KMS-11 (cell line): ENCODE measurements around the gene GAPT.

Experiments used
- H2AFZ ChIP-seq: fragments of 200-600 bp; sonication (generic); 2 replicates; pipeline ENCODE4 v1.6.1; 2016; ENCODE audit warnings: antibody characterized with exemption, mixed run types, low read depth
- H3K27ac ChIP-seq: fragments of 200-600 bp; sonication (generic); 2 replicates; pipeline ENCODE4 v1.6.1; 2016; ENCODE audit warnings: mild to moderate bottlenecking, mixed run types
- H3K27me3 ChIP-seq: fragments of 200-600 bp; sonication (generic); 2 replicates; pipeline ENCODE4 v1.6.1; 2017; ENCODE audit warnings: mild to moderate bottlenecking, low read depth, mixed run types, moderate library complexity; ENCODE audit not compliant: insufficient read depth
- H3K36me3 ChIP-seq: fragments of 200-600 bp; sonication (generic); 2 replicates; pipeline ENCODE4 v1.6.1; 2017; ENCODE audit warnings: mild to moderate bottlenecking, mixed run types; ENCODE audit not compliant: insufficient read depth
- H3K4me1 ChIP-seq: fragments of 200-600 bp; sonication (generic); 2 replicates; pipeline ENCODE4 v1.6.1; 2016; ENCODE audit warnings: mild to moderate bottlenecking, low read depth, mixed run types; ENCODE audit not compliant: poor library complexity, severe bottlenecking
- H3K4me2 ChIP-seq: fragments of 200-600 bp; sonication (generic); 2 replicates; pipeline ENCODE4 v1.7.0; 2016; ENCODE audit warnings: mild to moderate bottlenecking, mixed run types
- H3K4me3 ChIP-seq: fragments of 200-600 bp; sonication (generic); IDR thresholded peaks from 2 replicates; pipeline ENCODE4 v1.6.1; 2017; ENCODE audit warnings: low read depth, low read length, mixed read lengths; ENCODE audit not compliant: insufficient read depth
- H3K79me2 ChIP-seq: fragments of 200-600 bp; sonication (generic); 2 replicates; pipeline ENCODE4 v1.6.1; 2016; ENCODE audit warnings: low read depth, mixed run types; ENCODE audit not compliant: insufficient read depth
- H3K9ac ChIP-seq: fragments of 200-600 bp; sonication (generic); 2 replicates; pipeline ENCODE4 v1.6.1; 2016; ENCODE audit warnings: mild to moderate bottlenecking, mixed run types
- H4K20me1 ChIP-seq: fragments of 200-600 bp; sonication (generic); 2 replicates; pipeline ENCODE4 v1.6.1; 2016; ENCODE audit warnings: mild to moderate bottlenecking, mixed run types; ENCODE audit not compliant: insufficient read depth
- CTCF ChIP-seq: fragments of 200-600 bp; sonication (generic); conservative IDR thresholded peaks from 2 replicates; pipeline ENCODE4 v1.6.1; 2017; ENCODE audit warnings: low read depth, mild to moderate bottlenecking, antibody characterized with exemption, low read length, moderate library complexity, mixed read lengths

Gene GAPT

GRCh38 chr5:58450018-58450417, 41.2 kb upstream of the GAPT start:
- no peaks in the 10 kb centered on the region; the same call in 1 of the 2 replicates for H4K20me1 ChIP-seq
- no peaks in the 10 kb centered on the region for H3K27me3 ChIP-seq
- H3K79me2 ChIP-seq: no peaks in the 10 kb centered on the region
- H3K4me1 ChIP-seq: no peaks in the 10 kb centered on the region
- TF ChIP-seq CTCF: no peak
- no peak overlapping the region for H3K4me2 ChIP-seq
- H3K4me3 ChIP-seq: no peak overlapping the region
- H2AFZ ChIP-seq: no peak overlapping the region
- no peak overlapping the region for H3K27ac ChIP-seq
- no peak overlapping the region for H3K9ac ChIP-seq
- no peaks in the 10 kb centered on the region for H3K36me3 ChIP-seq

DNA sequence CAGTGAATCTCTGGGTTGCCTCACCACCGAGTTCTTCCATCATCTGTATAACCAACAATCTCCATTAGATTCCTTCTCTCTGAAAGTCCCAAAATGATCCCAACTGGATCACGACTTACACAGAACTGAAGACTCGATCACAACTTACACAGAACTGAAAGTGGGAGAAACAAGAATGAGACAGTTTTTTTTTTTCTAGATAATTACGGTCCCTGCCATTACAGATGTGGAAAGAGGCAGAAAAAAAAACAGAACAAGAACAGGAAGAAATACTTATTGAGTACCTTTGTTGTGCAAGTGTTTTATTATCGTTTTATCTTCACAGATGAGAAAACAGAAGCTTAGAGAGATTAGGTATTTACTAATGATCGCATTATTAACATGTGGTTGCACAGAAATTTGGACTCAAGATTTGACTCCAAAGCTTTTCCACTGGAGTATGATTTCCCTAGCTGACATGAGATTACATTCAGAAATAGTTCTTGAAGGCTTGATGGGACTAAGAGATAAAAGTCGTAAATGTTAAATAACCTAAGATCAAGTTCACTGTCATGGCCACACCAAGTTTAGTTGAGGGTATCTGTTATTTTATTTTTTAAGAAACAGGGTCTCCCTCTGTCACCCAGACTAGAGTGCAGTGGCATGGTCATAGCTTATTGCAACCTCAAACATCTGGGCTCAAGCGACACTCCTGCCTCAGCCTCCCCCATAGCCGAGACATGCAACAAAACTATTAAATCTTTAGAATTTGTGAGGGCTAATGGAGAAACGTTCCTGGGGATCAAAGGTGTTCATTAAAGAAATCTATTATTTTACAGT, 40.2 kb upstream of the GAPT start:
- H3K36me3 ChIP-seq: no peaks in the 10 kb centered on the region
- TF ChIP-seq CTCF: no peak
- H3K4me3 ChIP-seq: no peak overlapping the region
- no peaks in the 10 kb centered on the region for H3K4me1 ChIP-seq
- H4K20me1 ChIP-seq: no peaks in the 10 kb centered on the region; the same call in 1 of the 2 replicates
- H3K27me3 ChIP-seq: no peaks in the 10 kb centered on the region
- no peak overlapping the region for H2AFZ ChIP-seq
- H3K9ac ChIP-seq: no peak overlapping the region
- H3K27ac ChIP-seq: no peak overlapping the region
- no peaks in the 10 kb centered on the region for H3K79me2 ChIP-seq
- no peak overlapping the region for H3K4me2 ChIP-seq

GRCh38 chr5:58451732-58452565, 39.3 kb upstream of the GAPT start:
- H3K27ac ChIP-seq: no peak overlapping the region
- no peaks in the 10 kb centered on the region for H3K27me3 ChIP-seq
- H3K4me1 ChIP-seq: no peaks in the 10 kb centered on the region
- H3K36me3 ChIP-seq: no peaks in the 10 kb centered on the region
- H3K4me3 ChIP-seq: no peak overlapping the region
- no peak overlapping the region for H3K9ac ChIP-seq
- H3K4me2 ChIP-seq: no peak overlapping the region
- no peak overlapping the region for H2AFZ ChIP-seq
- no peaks in the 10 kb centered on the region for H3K79me2 ChIP-seq
- no peaks in the 10 kb centered on the region; the same call in 1 of the 2 replicates for H4K20me1 ChIP-seq
- TF ChIP-seq CTCF: no peak

DNA sequence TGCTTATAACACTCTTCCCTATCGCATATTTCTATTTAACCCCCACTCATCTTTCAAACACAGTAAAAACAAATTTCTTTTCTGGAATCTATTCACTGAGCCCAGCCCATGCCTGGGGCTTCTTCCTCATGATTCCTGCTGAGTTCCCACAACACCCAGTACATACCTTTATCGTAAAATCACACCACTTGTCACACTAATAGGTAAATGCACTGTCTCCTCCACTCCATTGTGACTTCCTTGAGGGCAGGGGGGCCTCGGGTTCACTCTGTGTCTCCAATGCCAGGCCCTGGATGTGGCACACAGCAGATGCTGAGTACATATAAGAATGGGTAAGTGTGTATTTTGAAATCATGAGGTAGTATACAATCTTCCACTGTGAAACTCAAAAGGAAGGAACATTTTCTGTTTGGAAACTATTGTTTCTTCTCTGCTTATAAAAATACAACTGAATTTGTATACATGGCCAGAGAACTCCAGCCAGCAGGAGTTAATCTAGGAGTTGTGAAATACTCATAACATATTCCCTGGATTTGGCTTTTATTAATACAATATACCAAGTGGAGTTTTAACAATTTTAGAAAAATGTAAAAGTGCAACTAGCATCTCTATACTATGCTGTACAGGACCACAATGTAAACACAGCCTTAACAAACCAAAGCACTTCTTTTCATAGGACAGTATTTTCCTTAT, 38.5 kb upstream of the GAPT start:
- no peaks in the 10 kb centered on the region for H3K27me3 ChIP-seq
- H3K4me3 ChIP-seq: no peak overlapping the region
- no peaks in the 10 kb centered on the region; the same call in 1 of the 2 replicates for H4K20me1 ChIP-seq
- no peak for TF ChIP-seq CTCF
- no peaks in the 10 kb centered on the region for H3K36me3 ChIP-seq
- H3K4me1 ChIP-seq: no peaks in the 10 kb centered on the region
- H2AFZ ChIP-seq: no peak overlapping the region
- H3K27ac ChIP-seq: no peak overlapping the region
- no peak overlapping the region for H3K9ac ChIP-seq
- H3K79me2 ChIP-seq: no peaks in the 10 kb centered on the region
- H3K4me2 ChIP-seq: no peak overlapping the region
